Suprapubic skin (tissue), 4 donors: ENCODE results near the gene CHSY1.

Experiments used
- EP300 ChIP-seq: sonication (generic); formaldehyde crosslinking; IDR thresholded peaks from one replicate; pipeline ENCODE4 v1.6.1; 2017; ENCODE audit warnings: antibody characterized with exemption
- POLR2A ChIP-seq, 2 donors: fragments of 450-650 bp; IDR thresholded peaks; one replicate each; pipeline ENCODE4 v1.6.1; 2017; ENCODE audit warnings: antibody characterized with exemption in 2 of 2, mild to moderate bottlenecking in 2 of 2, moderate library complexity in 2 of 2
- POLR2AphosphoS5 ChIP-seq, 3 donors: sonication (generic); formaldehyde crosslinking; IDR thresholded peaks; one replicate each; pipeline ENCODE4 v1.6.1; 2017; ENCODE audit warnings: antibody characterized with exemption in 3 of 3
- TF ChIP-seq, protein P1 (sequence below), 2 donors: fragments of 200-600 bp in 1 of 2; fragments of 450-650 bp in 1 of 2; sonication (generic) in 1 of 2; IDR thresholded peaks; one replicate each; pipeline ENCODE4 v1.5.1; 2016 to 2019; ENCODE audit warnings: antibody characterized with exemption in 2 of 2, mild to moderate bottlenecking in 1 of 2, moderate library complexity in 1 of 2

DNA sequence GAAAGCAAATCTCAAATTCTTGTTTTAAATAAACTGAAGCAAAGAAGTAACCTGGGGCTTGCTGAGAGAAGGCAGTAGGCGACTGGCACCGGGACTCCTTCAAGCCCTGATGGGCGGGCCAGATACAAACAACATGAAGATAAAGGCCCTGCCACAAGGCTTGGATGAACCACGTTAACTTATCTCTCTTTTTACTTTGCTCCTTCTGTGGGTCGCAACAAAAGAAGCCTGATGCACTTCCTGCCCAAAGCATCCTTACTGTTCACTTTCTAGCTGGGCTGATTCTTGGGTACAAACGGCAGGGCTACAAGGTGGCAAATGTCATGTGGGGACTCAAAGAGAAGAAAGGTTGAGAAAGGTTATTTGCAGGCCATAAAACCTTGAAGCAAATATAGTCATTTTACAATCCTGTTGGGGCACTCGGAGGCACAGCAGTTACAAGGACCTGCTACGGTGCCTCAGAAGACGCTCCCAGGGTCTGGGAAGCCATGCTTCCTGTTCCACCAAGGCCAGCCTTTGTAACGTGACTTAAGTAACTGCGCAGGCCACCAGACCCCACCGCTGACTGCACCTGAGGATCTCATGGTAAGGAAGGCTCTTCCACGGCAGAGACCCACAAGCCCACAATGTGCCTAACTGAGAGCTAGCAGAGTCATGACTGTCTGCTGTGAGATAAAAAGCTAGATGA, 71.1 kb downstream of the CHSY1 start:
- TF ChIP-seq, protein P1, sequence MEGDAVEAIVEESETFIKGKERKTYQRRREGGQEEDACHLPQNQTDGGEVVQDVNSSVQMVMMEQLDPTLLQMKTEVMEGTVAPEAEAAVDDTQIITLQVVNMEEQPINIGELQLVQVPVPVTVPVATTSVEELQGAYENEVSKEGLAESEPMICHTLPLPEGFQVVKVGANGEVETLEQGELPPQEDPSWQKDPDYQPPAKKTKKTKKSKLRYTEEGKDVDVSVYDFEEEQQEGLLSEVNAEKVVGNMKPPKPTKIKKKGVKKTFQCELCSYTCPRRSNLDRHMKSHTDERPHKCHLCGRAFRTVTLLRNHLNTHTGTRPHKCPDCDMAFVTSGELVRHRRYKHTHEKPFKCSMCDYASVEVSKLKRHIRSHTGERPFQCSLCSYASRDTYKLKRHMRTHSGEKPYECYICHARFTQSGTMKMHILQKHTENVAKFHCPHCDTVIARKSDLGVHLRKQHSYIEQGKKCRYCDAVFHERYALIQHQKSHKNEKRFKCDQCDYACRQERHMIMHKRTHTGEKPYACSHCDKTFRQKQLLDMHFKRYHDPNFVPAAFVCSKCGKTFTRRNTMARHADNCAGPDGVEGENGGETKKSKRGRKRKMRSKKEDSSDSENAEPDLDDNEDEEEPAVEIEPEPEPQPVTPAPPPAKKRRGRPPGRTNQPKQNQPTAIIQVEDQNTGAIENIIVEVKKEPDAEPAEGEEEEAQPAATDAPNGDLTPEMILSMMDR (IDR thresholded peaks at IDR 0.05), result no peak
- TF ChIP-seq POLR2A (IDR thresholded peaks at IDR 0.05) (no peak), POLR2AphosphoS5 (IDR thresholded peaks at IDR 0.05) (no peak), EP300 (no peak)
